ENCODE results near the gene ECI1. TPM values are rescaled to one million over a fixed set of nuclear protein-coding genes. Genes with fewer than 3 reads are reported as not detected.

The ECI1 gene
- total and polyA plus RNA-seq, 2 of the 13 experiments (the other 11 are each of a cell fraction or from before 2014, with no cell fraction given) = 82.0 to 102 TPM

DNA sequence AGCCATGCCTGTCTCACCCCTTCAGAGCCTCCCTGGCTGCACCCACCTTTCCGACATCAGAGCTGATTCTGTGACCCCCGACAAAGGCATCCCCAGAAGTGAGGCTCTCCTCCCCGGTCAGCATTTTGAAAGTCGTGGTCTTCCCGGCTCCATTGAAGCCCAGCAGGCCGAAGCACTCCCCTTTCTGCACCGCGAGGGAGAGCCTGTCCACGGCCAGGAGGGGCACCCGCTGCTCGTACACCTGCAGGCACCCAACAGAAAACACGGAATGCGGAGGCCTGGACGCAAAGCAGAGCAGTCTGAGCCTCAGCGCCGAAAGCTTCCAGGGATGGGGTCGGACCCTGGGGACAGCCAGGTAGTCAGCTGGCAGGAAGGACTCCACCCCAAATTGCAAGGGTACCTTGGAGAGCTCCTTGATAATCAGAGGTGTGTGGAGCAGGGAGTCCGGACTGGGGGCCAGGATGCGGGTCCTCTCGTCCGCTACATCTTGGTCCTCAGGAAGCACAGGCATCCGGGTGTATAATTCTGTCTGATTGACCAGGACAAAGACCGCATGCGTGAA is 29.7 kb upstream of the ECI1 start:
- 16% methylated on average over 9 of the region's 24 CpGs for WGBS (ENCODE audit: low lambda C conversion rate)
- H3K4me3 ChIP-seq (replicated peaks in 1 of 3; ENCODE audit: insufficient read depth in 1 of 3, low read depth in 2 of 3, low read length in 3 of 3) = no peak overlapping the region
- H3K27me3 ChIP-seq (ENCODE audit: control insufficient read depth in 1 of 2, insufficient read depth in 2 of 2, low read length in 2 of 2) = peaks cover 37 to 88% of the 10 kb centered on the region in 2 experiments; a peak in 4 of 5 replicates
- no peaks in the 10 kb centered on the region for H3K36me3 ChIP-seq (replicated peaks in 1 of 2; ENCODE audit: control insufficient read depth in 1 of 2, insufficient read depth in 2 of 2, low read length in 2 of 2)
- H3K9me3 ChIP-seq (ENCODE audit: low read length) = no peaks in the 10 kb centered on the region
- ChIA-PET POLR2A (no interaction called here), CTCF (ENCODE audit: low intra/inter-chr PET ratio, low total read pairs) (no interaction called here)
- peaks cover 21% of the 10 kb centered on the region; the same call in 1 of the 2 replicates for H3K4me1 ChIP-seq (ENCODE audit: insufficient read depth, low read length)
- intact Hi-C loops (cut with micrococcal nuclease; ENCODE audit: unreplicated experiment) = no loop called here
- H3K27ac ChIP-seq (ENCODE audit: extremely low read length, insufficient read depth, low read length) = no peak overlapping the region
- FAIRE-seq = no peak
- H2AFZ ChIP-seq (ENCODE audit: low read length) = no peak overlapping the region
- no peak overlapping the region for H3K9ac ChIP-seq (ENCODE audit: insufficient read depth, low read depth, low read length)
- ATAC-seq = no peak
- no TSS peak for BruUV-seq (replicated peaks)
- DNase-seq (ENCODE audit: low spot score) = no peak
- no peaks in the 10 kb centered on the region for H3K79me2 ChIP-seq (ENCODE audit: insufficient read depth, low read length)
- TF ChIP-seq ZBTB8A (CRISPR knock-in tag; IDR thresholded peaks at IDR 0.05; ENCODE audit: borderline replicate concordance, low read depth) (no peak), MIER2 (CRISPR knock-in tag; IDR thresholded peaks at IDR 0.05) (0 out of 2 replicates have a peak, but pooled peaks have one; percentile 31)
- TF ChIP-seq, protein P1, sequence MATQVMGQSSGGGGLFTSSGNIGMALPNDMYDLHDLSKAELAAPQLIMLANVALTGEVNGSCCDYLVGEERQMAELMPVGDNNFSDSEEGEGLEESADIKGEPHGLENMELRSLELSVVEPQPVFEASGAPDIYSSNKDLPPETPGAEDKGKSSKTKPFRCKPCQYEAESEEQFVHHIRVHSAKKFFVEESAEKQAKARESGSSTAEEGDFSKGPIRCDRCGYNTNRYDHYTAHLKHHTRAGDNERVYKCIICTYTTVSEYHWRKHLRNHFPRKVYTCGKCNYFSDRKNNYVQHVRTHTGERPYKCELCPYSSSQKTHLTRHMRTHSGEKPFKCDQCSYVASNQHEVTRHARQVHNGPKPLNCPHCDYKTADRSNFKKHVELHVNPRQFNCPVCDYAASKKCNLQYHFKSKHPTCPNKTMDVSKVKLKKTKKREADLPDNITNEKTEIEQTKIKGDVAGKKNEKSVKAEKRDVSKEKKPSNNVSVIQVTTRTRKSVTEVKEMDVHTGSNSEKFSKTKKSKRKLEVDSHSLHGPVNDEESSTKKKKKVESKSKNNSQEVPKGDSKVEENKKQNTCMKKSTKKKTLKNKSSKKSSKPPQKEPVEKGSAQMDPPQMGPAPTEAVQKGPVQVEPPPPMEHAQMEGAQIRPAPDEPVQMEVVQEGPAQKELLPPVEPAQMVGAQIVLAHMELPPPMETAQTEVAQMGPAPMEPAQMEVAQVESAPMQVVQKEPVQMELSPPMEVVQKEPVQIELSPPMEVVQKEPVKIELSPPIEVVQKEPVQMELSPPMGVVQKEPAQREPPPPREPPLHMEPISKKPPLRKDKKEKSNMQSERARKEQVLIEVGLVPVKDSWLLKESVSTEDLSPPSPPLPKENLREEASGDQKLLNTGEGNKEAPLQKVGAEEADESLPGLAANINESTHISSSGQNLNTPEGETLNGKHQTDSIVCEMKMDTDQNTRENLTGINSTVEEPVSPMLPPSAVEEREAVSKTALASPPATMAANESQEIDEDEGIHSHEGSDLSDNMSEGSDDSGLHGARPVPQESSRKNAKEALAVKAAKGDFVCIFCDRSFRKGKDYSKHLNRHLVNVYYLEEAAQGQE (IDR thresholded peaks at IDR 0.05; ENCODE audit: borderline replicate concordance in 1 of 2, low read depth in 1 of 2, low read length in 2 of 2) = peak; percentile 29 to 86
- in situ Hi-C loops (cut with HindIII; ENCODE audit: extremely low pct_ligation_motif_present, low pct_unique_long_range_greater_than_20kb) = no loop called here
- H3K4me2 ChIP-seq (ENCODE audit: low read depth, low read length) = no peak overlapping the region
- no peaks in the 10 kb centered on the region for H4K20me1 ChIP-seq (ENCODE audit: insufficient read depth, low read length)

DNA sequence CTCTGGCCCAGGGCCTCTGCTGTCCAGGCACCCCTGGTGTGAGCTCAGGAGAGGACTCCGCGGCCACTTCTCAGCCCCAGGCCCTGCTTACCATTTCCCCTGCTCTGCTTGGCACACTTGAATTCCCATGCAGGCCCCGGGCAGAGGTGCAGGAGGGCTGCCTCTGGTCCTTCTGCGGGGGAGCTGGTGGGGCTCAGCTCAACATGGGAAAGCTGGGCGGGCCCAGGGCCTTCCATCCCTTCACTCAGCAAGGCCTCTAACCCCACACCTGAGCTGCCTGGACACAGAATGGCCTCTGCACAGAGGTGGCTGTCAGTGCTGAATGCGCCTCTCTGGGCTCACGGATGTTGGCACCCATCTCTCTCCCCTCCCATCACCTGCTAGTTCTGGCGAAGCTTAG is 29.1 kb upstream of the ECI1 start:
- Histone ChIP-seq H3K27ac (ENCODE audit: extremely low read length, insufficient read depth, low read length) (no peak overlapping the region), H3K4me3 (replicated peaks in 1 of 3; ENCODE audit: insufficient read depth in 1 of 3, low read depth in 2 of 3, low read length in 3 of 3) (no peak overlapping the region), H3K36me3 (replicated peaks in 1 of 2; ENCODE audit: control insufficient read depth in 1 of 2, insufficient read depth in 2 of 2, low read length in 2 of 2) (no peaks in the 10 kb centered on the region), H3K27me3 (ENCODE audit: control insufficient read depth in 1 of 2, insufficient read depth in 2 of 2, low read length in 2 of 2) (peaks cover 37 to 88% of the 10 kb centered on the region in 2 experiments), H3K4me2 (ENCODE audit: low read depth, low read length) (no peak overlapping the region), H3K9ac (ENCODE audit: insufficient read depth, low read depth, low read length) (no peak overlapping the region), H2AFZ (ENCODE audit: low read length) (no peak overlapping the region), H3K79me2 (ENCODE audit: insufficient read depth, low read length) (no peaks in the 10 kb centered on the region), H3K4me1 (ENCODE audit: insufficient read depth, low read length) (peaks cover 27% of the 10 kb centered on the region; the same call in 1 of the 2 replicates), H3K9me3 (ENCODE audit: low read length) (no peaks in the 10 kb centered on the region), H4K20me1 (ENCODE audit: insufficient read depth, low read length) (no peaks in the 10 kb centered on the region)
- POLR2A ChIA-PET = no interaction called here
- in situ Hi-C loops (cut with HindIII; ENCODE audit: extremely low pct_ligation_motif_present, low pct_unique_long_range_greater_than_20kb) (no loop called here), intact Hi-C loops (cut with micrococcal nuclease; ENCODE audit: unreplicated experiment) (no loop called here)
- CTCF ChIA-PET (ENCODE audit: low intra/inter-chr PET ratio, low total read pairs) = no interaction called here
- DNase-seq (ENCODE audit: low spot score) (no peak), ATAC-seq (no peak), FAIRE-seq (no peak)
- BruUV-seq (replicated peaks) = no TSS peak
- no CpG with 5 or more reads among the region's 8 CpGs for WGBS (ENCODE audit: low lambda C conversion rate)
- TF ChIP-seq, protein P2, sequence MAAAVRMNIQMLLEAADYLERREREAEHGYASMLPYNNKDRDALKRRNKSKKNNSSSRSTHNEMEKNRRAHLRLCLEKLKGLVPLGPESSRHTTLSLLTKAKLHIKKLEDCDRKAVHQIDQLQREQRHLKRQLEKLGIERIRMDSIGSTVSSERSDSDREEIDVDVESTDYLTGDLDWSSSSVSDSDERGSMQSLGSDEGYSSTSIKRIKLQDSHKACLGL (CRISPR knock-in tag; IDR thresholded peaks at IDR 0.05) = no peak
- TF ChIP-seq TCF7 (IDR thresholded peaks at IDR 0.05; ENCODE audit: low read depth) (no peak), FOXJ3 (CRISPR knock-in tag; IDR thresholded peaks at IDR 0.05; ENCODE audit: borderline replicate concordance) (no peak), KLF15 (CRISPR knock-in tag; IDR thresholded peaks at IDR 0.05; ENCODE audit: borderline replicate concordance) (no peak)
- TF ChIP-seq, protein P3, sequence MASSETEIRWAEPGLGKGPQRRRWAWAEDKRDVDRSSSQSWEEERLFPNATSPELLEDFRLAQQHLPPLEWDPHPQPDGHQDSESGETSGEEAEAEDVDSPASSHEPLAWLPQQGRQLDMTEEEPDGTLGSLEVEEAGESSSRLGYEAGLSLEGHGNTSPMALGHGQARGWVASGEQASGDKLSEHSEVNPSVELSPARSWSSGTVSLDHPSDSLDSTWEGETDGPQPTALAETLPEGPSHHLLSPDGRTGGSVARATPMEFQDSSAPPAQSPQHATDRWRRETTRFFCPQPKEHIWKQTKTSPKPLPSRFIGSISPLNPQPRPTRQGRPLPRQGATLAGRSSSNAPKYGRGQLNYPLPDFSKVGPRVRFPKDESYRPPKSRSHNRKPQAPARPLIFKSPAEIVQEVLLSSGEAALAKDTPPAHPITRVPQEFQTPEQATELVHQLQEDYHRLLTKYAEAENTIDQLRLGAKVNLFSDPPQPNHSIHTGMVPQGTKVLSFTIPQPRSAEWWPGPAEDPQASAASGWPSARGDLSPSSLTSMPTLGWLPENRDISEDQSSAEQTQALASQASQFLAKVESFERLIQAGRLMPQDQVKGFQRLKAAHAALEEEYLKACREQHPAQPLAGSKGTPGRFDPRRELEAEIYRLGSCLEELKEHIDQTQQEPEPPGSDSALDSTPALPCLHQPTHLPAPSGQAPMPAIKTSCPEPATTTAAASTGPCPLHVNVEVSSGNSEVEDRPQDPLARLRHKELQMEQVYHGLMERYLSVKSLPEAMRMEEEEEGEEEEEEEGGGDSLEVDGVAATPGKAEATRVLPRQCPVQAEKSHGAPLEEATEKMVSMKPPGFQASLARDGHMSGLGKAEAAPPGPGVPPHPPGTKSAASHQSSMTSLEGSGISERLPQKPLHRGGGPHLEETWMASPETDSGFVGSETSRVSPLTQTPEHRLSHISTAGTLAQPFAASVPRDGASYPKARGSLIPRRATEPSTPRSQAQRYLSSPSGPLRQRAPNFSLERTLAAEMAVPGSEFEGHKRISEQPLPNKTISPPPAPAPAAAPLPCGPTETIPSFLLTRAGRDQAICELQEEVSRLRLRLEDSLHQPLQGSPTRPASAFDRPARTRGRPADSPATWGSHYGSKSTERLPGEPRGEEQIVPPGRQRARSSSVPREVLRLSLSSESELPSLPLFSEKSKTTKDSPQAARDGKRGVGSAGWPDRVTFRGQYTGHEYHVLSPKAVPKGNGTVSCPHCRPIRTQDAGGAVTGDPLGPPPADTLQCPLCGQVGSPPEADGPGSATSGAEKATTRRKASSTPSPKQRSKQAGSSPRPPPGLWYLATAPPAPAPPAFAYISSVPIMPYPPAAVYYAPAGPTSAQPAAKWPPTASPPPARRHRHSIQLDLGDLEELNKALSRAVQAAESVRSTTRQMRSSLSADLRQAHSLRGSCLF (CRISPR knock-in tag; IDR thresholded peaks at IDR 0.05; ENCODE audit: borderline replicate concordance) = no peak

Measured in HepG2 (cell line).